T-helper 1 cell (primary cell): ENCODE data around the gene EIF3CL.
"Not testable (repeated sequence)": the region's sequence is repeated elsewhere in the genome, so short reads cannot be mapped to it uniquely, and the experiment has no call there.

Experiments used
- DNase-seq, 5 donors: peaks; one replicate each; pipeline ENCODE4 v3.0.0-alpha.2; 2012 to 2020
- total RNA-seq, 4 donors: gene quantifications; one replicate each; lab custom pipeline; 2026; lab: John Stamatoyannopoulos, UW

The EIF3CL gene, protein sequence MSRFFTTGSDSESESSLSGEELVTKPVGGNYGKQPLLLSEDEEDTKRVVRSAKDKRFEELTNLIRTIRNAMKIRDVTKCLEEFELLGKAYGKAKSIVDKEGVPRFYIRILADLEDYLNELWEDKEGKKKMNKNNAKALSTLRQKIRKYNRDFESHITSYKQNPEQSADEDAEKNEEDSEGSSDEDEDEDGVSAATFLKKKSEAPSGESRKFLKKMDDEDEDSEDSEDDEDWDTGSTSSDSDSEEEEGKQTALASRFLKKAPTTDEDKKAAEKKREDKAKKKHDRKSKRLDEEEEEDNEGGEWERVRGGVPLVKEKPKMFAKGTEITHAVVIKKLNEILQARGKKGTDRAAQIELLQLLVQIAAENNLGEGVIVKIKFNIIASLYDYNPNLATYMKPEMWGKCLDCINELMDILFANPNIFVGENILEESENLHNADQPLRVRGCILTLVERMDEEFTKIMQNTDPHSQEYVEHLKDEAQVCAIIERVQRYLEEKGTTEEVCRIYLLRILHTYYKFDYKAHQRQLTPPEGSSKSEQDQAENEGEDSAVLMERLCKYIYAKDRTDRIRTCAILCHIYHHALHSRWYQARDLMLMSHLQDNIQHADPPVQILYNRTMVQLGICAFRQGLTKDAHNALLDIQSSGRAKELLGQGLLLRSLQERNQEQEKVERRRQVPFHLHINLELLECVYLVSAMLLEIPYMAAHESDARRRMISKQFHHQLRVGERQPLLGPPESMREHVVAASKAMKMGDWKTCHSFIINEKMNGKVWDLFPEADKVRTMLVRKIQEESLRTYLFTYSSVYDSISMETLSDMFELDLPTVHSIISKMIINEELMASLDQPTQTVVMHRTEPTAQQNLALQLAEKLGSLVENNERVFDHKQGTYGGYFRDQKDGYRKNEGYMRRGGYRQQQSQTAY
- 0.23 to 1.3 (median 0.87) reads per million in 4 donors for total RNA-seq

DNA sequence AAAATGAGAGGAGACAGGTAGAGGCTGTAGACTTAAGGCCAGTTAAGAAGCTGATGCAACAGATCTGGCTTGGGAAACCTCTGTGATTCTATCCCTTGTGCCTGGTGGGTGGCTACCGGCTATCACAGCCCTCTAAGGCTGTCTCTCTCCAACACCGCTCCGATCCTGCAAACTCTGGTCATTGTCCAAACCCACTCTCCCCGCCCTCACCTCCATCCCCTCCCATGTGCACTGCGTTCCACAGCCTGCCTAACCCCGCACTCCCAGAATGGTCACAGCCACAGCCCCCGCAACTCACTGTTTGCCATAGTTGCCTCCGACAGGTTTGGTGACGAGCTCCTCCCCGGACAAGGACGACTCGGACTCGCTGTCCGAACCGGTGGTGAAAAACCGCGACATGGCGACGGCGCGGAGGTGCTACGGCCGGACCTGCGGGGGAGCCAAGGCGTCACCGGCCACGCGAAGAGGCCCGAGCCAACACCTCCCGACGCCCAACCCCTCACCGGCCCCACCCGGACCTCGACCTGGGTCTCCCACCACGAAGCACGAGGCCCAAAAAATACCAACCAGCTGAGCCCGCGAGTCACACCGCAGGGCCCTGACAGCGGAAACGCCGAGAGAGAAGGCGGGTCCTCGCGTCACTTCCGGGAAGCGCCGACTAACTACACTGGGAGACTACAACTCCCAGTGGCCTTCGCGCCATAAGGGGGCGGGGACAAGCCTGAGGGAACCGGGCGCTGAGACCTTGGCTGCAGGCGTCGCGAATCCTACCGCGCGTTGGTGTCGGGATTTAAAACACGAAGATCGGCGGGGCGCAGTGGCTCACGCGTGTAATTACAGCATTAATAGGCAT is at the start of gene EIF3CL:
Gene EIF3CL (minus strand): TSS at position 622 of the 853 bp plus-strand sequence. CDS start 223 bp downstream, at position 399.
- DNase-seq = not testable (repeated sequence)

DNA sequence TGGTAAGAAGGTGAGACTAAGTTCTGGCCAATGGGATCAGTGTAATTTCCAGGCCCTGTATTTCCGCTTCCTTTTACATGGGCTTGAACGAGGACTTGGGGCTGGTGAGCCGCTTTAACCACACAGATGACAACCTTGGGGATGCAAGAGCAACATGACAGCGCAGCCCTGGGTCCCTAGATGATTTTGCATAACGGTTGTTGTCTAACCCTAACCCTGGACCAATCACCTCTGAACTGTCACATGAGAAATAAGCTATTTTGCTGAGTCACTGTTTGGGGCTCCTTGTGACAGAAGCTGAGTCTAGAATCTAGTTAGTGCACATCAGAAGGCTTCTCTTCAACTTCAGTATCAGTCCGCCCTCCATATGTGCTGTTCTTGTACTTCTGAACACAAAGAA is 43.4 kb upstream of the EIF3CL start:
- DNase-seq = not testable (repeated sequence)

DNA sequence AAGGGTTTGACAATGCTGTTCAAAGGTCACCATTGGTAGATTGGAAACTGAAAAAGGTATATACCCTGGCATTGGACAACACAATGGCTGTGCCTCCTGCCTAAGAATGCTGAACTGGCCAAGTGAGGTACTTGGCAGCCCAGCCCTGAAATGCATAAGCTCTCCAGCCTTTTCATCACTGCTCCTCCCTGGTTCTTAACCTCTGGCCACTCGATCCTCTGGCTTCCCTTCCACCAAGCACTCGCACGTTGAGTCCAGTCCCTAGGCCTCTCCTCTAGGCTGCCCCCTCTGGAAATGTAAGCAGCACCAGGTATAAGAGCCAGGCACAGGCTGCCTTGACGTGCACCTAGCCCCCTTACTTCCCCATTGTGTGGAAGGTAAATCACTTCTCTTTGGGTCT is 42.7 kb upstream of the EIF3CL start:
- DNase-seq = not testable (repeated sequence)

DNA sequence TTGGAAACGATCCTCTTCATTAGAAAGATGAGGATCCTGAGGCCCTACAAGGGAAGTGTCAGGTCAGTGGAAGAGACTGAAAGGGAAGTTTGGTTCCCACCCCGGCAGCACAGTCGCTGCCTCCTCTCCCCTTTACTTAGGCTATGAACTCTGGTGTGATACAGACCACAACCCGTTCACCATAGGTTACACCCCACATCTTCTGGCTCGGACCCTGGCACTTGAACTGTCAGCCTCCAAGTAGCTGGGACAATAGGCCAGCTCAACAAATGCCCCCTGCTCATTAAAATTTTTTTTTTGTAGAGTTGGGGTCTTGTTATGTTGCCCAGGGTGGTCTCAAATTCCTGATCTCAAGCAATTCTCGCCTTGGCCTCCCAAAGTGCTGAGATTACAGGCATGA is 40.3 kb upstream of the EIF3CL start:
- not testable (repeated sequence) for DNase-seq

DNA sequence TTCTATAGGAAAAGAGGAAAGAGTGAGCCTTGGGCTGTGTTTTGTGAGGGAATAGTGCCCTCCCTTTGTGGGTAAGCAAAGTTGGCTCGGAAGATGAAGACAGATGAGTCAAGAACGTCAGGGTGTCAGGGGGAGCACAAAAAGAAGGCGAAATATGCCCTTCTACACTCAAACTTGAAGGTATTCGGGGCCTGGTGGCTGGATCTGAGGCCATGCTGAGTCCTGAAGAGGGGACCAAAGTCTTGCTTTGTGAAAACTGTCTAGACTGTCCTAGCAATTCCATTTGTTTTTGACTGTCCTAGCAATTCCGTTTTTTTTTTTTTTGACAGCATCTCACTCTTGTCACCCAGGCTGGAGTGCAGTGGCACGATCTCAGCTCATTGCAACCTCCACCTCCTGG is 35.3 kb upstream of the EIF3CL start:
- DNase-seq = not testable (repeated sequence)

DNA sequence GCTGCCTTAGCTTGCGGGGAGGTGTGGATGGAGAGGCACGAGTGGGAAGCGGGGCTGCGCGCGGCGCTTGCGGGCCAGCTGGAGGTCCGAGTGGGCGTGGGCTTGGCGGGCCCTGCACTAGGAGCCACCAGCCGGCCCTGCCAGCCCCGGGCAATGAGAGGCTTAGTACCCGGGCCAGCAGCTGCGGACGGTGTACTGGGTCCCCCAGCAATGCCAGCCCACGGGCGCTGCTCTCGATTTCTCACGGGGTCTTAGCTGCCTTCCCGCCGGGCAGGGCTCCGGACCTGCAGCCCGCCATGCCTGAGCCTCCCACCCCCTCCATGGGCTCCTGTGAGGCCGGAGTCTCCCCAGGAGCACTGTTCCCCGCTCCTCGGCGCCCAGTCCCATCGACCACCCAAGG is 31.7 kb upstream of the EIF3CL start:
- DNase-seq = not testable (repeated sequence)

DNA sequence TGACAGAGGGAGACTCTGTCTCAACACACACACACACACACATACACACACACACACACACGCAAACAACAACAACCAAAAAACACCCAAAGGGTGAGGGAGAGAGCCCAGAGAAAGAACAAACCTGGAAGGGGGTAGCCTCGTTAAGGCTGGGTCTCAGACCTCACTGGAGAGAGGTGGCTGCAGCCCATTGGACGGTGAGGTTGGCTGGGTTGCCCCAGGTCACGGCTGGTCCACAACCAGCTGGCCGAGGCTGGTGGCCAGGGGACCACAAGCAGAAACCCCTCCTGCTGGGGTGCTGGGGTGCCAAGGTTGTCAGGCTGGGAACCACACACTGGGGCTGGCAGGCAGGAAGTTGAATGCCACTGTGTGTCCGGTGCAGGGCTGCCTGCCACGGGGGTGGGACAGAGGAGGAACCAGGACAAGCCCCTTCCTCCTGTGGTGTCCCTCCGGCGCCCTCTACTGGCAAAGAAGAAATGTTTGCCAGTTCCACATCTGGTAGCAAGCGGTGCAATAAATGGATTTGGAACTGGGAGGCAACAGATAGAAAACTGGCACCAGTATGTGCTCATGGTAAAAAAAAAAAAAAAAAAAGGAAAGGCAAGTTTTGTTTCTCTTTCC is 22.5 kb upstream of the EIF3CL start:
- DNase-seq = not testable (repeated sequence)

DNA sequence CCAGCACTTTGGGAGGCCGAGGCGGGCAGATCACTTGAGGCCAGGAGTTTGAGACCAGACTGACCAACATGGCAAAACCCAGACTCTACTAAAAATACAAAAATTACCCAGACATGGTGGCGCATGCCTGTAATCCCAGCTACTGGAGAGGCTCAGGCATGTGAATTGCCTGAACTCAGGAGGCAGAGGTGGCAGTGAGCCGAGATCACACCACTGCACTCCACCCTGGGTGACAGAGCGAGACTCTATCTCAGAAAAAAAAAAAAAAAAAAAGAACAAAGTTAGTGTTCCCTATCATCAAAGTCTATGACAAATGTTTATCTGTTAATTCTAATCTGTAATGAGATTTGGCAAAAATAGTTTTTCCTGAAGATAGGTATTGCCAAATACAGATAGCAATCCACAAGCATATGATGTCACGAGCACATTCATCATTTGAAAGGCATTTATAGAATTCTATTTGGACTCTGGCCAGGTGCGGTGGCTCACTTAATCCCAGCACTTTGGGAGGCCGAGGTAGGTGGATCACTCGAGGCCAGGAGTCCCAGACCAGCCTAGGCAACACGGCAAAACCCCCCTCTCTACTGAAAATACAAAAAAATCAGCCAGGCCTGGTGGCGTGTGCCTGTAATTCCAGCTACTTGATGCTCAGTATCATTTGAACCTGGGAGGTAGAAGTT is 17.6 kb upstream of the EIF3CL start:
- DNase-seq = not testable (repeated sequence)

DNA sequence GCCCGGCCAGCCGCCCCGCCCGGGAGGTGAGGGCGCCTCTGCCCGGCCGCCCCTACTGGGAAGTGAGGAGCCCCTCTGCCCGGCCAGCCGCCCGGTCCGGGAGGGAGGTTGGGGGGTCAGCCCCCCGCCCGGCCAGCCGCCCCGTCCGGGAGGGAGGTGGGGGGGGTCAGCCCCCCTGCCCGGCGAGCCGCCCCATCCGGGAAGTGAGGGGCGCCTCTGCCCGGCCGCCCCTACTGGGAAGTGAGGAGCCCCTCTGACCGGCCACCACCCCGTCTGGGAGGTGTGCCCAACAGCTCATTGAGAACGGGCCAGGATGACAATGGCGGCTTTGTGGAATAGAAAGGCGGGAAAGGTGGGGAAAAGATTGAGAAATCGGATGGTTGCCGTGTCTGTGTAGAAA is 13.4 kb upstream of the EIF3CL start:
- not testable (repeated sequence) for DNase-seq

DNA sequence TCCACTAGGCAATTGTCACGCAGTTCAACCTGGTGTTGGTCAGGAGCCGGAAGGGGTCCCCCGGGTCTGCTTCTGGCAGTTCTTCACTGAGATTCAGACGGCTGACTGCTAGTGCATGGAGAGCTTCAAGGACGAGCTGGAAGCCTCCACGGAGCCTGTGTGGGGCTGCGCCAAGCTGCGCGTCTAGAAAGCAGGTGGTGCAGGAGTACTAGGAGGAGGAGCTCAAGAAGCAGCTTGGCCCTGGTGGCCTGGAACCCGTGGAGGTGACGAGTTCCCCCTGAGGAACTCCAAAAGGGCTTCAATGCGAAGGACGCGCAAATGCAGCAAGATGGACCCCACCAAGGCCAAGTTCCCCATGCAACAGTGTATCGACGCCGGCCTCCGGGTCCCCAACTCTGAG is 10.9 kb upstream of the EIF3CL start:
- not testable (repeated sequence) for DNase-seq

DNA sequence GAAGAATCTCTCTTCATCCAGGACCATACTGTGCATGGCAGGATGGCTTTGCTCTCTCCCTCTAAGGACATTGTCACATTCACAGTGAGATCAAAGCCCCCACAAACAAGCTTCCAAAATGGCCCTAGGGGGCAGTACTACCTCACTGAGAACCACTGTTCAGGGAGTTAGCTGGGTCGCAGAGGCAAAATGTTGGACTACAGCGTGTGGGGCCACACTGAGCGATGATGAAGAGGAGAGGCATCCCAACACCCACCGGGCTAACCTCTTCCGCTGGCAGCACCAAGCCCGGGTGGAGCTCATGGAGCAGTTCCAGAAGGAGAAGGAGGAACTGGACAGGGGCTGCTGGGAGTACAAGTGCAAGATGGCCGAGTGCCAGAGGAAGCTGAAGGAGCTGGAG is 9.9 kb upstream of the EIF3CL start:
- not testable (repeated sequence) for DNase-seq

DNA sequence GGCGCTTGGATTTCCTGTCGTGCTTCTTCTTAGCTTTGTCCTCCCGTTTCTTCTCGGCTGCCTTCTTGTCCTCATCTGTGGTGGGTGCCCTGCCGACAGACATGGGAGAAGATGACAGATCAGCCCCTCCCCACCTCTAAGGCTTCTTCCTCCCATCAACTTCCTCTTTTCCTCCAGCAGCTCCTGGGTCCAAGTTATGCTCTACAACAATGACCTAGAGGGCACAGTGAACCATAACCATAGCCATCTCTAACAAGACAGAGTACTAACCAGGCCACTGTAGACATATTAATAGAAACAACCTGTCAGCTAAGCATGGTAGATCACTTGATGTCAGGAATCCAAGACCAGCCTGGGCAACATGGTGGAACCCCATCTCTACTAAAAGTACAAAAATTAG is 11.6 kb downstream of the EIF3CL start:
- DNase-seq = not testable (repeated sequence)

DNA sequence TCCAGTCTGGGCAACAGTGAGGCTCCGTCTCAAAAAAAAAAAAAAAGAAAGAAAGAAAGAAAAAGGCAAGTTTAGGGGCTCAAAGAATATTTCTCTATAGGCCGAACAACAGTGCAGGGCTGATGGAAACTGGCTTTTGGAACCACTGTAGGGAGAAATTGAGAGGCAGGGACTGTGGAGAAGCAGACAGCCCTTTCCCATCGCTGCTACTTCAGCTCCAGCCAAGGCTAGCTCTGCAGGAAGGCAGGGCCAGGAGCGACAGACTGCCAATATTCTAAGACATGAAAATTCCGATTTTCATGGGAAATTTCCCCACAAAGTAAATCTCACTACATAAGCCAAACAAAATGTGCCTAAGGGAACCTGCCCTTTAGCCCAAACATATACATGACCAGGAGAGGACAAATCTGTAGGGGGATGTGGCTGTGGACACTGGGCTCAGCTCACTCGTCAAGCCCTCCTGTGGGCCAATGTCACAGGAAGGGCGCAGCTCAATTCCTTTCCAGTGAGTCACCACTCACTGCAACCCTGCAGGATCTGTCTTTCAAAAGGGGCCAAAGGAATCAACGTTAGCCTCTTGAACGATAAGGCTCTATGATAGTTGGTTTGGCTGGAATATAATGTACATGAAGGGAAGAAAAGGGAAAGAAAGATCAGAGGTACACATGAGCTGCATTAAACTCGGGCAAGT is 21.3 kb downstream of the EIF3CL start:
- not testable (repeated sequence) for DNase-seq

DNA sequence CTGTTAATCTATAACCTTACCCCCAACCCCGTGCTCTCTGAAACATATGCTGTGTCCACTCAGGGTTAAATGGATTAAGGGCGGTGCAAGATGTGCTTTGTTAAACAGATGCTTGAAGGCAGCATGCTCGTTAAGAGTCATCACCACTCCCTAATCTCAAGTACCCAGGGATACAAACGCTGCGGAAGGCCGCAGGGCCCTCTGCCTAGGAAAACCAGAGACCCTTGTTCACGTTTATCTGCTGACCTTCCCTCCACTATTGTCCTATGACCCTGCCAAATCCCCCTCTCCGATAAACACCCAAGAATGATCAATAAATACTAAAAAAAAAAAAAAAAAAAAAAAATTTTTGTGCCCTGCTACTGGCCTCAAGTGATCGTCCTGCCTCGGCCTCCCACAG is 25.8 kb downstream of the EIF3CL start:
- not testable (repeated sequence) for DNase-seq

DNA sequence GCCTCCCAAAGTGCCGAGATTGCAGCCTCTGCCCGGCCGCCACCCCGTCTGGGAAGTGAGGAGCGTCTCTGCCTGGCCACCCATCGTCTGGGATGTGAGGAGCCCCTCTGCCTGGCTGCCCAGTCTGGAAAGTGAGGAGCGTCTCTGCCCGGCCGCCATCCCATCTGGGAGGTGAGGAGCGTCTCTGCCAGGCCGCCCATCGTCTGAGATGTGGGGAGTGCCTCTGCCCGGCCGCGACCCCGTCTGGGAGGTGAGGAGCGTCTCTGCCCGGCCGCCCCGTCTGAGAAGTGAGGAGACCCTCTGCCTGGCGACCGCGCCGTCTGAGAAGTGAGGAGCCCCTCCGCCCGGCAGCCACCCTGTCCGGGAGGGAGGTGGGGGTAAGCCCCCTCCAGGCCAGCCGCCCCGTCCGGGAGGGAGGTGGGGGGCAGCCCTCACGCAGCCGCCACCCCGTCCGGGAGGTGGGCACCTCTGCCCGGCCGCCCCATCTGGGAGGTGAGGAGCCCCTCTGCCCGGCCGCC is 26.5 kb downstream of the EIF3CL start:
- DNase-seq = not testable (repeated sequence)

DNA sequence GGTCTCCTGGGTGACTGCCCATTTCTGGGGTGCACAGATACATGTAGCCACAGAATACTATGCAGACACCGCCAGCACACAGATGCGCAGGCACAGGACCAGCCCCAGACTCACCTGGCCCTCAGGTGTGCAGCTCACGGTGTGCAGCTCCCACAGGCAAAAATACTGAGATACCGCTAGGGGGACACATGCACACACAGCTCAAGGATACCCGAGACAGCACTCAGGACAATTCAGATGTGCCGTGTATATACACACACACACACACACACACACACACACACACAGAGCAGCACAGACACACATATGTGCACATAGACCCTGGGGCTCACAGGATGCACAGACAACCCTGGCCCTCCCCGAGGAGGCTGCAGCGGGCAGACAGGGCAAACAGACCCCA is 28.5 kb downstream of the EIF3CL start:
- not testable (repeated sequence) for DNase-seq

DNA sequence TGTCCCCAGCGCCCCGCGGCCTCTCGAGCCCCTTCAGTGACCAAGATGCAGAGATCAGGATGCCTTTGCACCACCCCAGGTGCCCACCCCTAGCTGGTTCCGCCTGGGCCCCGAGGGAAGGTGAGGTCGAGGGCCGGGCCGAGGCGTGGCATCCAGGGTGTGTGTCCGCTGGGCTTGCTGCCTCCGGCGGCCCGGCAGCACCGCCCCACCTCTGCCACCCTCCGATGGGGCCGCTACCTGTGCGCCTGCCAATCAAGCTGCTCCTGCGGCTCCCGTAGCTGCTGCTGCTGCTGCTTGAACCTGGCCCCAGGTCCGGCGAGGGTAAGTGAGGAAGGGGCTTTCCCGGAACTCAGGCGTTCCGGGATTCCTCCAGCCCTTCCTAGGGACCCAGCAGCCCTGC is 29.4 kb downstream of the EIF3CL start:
- DNase-seq = not testable (repeated sequence)

DNA sequence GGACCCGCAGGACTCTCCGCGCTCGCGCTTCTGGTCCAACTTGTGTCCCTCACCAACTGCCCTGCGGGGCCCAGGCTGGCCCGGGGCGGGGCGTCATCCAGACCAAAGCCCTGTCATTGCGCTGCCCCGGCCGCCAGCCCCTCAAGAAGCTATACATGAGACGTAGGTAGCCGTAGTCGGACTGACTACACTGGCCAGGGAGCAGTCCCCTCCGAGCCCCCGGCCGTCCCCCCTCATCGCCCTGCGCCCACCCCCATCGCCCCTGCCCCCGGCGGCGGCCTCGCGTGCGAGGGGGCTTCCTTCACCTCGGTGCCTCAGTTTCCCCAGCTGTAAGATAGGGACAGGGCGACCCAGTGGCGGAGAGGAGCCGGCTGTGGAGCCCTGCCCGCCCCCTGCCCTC is 35.7 kb downstream of the EIF3CL start:
- peak in 1 of 5 donors; percentile 5 for DNase-seq

DNA sequence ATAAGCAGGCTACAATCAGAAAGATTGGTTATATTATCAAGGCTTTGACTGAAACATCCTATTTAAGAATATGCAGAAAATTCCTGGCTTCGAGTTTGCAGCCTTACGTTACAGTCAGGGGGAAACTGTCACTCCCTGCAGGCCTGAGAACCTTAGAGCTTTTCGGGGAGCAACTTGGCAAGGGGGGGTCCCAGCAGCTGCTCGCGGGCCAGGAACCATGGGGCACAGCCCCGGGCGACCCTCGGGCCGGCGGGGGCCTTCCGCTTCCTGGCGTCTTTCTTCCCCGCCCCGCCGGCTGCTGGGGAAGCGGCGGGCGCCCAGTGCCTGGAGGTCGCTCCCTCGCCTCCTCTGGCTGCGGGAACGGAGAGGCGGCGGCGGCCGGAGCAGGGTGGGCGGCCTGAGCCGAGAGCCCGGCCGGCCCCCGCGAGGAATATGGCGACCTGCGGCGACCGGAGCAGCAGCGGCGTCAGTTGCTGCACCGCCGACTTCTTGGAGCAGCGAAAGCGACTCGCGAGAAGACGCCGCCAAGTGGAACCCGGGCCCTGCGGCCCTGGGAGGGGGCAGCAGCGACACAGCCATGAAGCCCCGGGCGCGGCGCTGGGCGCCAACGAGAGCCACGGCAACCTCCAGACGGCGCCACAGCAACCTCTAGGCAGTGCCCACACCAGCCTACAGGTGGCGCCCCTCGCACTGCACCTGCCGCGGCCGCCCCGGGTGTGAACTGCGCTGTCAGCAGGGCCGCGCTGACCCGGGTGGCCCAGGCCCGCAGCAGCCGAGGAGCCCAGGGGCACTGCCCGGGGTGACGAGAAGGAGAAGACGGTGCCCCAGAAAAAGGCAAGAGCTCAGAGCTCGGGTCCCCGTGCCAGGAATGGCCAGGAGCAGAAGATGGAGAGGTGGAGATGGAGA is 39.1 kb downstream of the EIF3CL start:
- DNase-seq = not testable (repeated sequence)
